ENCODE results near the gene CAB39L. TPM values are rescaled to one million over a fixed set of nuclear protein-coding genes. Genes with fewer than 3 reads are reported as not detected.

The CAB39L gene
- total RNA-seq, 1 donor from 2014 or later: 13.2 TPM

DNA sequence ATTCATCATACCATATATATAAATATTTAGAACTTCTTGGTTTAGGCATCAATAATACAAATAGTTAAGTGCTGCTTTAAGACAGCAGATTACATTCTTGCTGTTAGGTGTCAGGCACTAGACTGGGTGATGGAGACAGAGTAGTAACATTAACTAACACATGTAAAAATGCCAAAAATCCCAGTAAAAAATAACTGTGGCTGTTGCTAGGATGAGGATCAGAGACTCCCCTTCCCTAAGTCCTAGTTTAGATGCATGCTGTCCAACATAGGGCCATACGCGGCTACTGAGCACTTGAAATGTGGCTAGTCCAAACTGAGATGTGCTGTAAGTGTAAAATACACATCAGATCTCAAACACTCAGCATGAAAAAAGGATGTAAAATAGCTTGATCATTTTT is 101.4 kb downstream of the CAB39L start:
- no peak overlapping the region for H3K27ac Mint-ChIP-seq (ENCODE audit: unreplicated experiment)
- Histone ChIP-seq H3K36me3 (ENCODE audit: insufficient read depth, low read length) (no peaks in the 10 kb centered on the region), H3K27me3 (ENCODE audit: insufficient read depth, low read length) (no peaks in the 10 kb centered on the region), H3K27ac (ENCODE audit: low read depth, low read length) (no peak overlapping the region), H3K9ac (ENCODE audit: low read length) (no peak overlapping the region), H3K4me1 (ENCODE audit: insufficient read depth, low read length) (no peaks in the 10 kb centered on the region), H2AFZ (ENCODE audit: low read depth, low read length) (no peak overlapping the region), H3K4me3 (ENCODE audit: insufficient read depth, low read depth, low read length) (no peak overlapping the region), H3K79me2 (ENCODE audit: insufficient read depth, low read length) (no peaks in the 10 kb centered on the region), H4K20me1 (ENCODE audit: insufficient read depth, low read length) (no peaks in the 10 kb centered on the region), H3K9me3 (ENCODE audit: insufficient read depth, low read depth, low read length) (no peaks in the 10 kb centered on the region), H3K4me2 (ENCODE audit: low read length) (no peak overlapping the region)
- no peaks in the 10 kb centered on the region for H3K27me3 Mint-ChIP-seq (ENCODE audit: low read depth, unreplicated experiment)
- DNase-seq (ENCODE audit: low read depth) (peak; percentile 27), FAIRE-seq (no peak)
- H3K9me3 Mint-ChIP-seq (ENCODE audit: unreplicated experiment): no peaks in the 10 kb centered on the region
- peaks cover 2% of the 10 kb centered on the region for H3K4me1 Mint-ChIP-seq (ENCODE audit: low read depth, unreplicated experiment)
- H3K36me3 Mint-ChIP-seq (ENCODE audit: low read depth, unreplicated experiment): peaks cover 4% of the 10 kb centered on the region
- TF ChIP-seq, protein P1, sequence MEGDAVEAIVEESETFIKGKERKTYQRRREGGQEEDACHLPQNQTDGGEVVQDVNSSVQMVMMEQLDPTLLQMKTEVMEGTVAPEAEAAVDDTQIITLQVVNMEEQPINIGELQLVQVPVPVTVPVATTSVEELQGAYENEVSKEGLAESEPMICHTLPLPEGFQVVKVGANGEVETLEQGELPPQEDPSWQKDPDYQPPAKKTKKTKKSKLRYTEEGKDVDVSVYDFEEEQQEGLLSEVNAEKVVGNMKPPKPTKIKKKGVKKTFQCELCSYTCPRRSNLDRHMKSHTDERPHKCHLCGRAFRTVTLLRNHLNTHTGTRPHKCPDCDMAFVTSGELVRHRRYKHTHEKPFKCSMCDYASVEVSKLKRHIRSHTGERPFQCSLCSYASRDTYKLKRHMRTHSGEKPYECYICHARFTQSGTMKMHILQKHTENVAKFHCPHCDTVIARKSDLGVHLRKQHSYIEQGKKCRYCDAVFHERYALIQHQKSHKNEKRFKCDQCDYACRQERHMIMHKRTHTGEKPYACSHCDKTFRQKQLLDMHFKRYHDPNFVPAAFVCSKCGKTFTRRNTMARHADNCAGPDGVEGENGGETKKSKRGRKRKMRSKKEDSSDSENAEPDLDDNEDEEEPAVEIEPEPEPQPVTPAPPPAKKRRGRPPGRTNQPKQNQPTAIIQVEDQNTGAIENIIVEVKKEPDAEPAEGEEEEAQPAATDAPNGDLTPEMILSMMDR (IDR thresholded peaks at IDR 0.05; ENCODE audit: insufficient read depth, low read depth, low read length): no peak
- TF ChIP-seq EZH2 (IDR thresholded peaks at IDR 0.05; ENCODE audit: insufficient read depth, low read length): no peak
- H3K4me3 Mint-ChIP-seq (ENCODE audit: unreplicated experiment): no peak overlapping the region

DNA sequence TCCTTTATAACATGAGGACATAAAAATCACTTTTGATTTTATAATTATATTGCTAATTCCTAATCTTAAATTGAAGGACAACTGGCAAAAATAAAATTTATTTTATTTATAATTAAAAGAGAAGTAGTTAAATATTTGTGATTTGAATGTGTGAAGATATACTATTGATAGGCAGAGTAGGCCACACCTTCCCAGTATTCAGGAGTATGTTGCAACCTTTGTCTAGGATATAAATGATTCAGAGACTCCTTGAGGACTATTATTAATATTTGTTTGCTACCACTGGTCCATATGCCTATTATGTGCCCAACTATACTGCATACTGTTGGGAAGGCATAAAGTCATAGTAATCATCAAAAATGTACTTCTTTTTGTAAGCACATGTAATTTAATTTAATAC is 101.9 kb downstream of the CAB39L start:
- Histone ChIP-seq H3K36me3 (ENCODE audit: insufficient read depth, low read length) (no peaks in the 10 kb centered on the region), H4K20me1 (ENCODE audit: insufficient read depth, low read length) (no peaks in the 10 kb centered on the region)

DNA sequence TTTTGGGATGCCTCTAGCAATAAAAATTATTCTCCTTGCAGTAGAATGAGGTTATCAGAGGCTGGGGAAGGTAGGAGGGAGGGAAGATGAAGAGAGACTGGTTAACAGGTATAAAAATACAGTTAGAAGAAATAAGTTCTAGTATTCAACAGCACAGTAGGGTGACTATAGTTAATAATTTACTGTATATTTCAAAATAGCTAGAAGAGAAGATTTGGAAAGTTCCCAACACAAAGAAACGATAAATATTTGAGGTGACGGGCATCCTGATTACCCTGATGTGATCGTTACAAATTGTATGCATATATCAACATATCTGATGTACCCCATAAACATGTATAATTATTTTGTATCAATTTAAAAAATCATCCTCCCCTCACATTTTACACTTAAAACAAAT is 102.3 kb downstream of the CAB39L start:
- FAIRE-seq: no peak
- DNase-seq (ENCODE audit: low read depth): no peak
- Histone ChIP-seq H3K4me1 (ENCODE audit: insufficient read depth, low read length) (no peaks in the 10 kb centered on the region), H3K9ac (ENCODE audit: low read length) (no peak overlapping the region), H3K27ac (ENCODE audit: low read depth, low read length) (no peak overlapping the region), H2AFZ (ENCODE audit: low read depth, low read length) (no peak overlapping the region), H3K36me3 (ENCODE audit: insufficient read depth, low read length) (no peaks in the 10 kb centered on the region), H3K4me3 (ENCODE audit: insufficient read depth, low read depth, low read length) (no peak overlapping the region), H4K20me1 (ENCODE audit: insufficient read depth, low read length) (no peaks in the 10 kb centered on the region), H3K79me2 (ENCODE audit: insufficient read depth, low read length) (no peaks in the 10 kb centered on the region), H3K9me3 (ENCODE audit: insufficient read depth, low read depth, low read length) (no peaks in the 10 kb centered on the region), H3K27me3 (ENCODE audit: insufficient read depth, low read length) (no peaks in the 10 kb centered on the region), H3K4me2 (ENCODE audit: low read length) (no peak overlapping the region)
- Mint-ChIP-seq H3K27ac (ENCODE audit: unreplicated experiment) (no peak overlapping the region), H3K4me1 (ENCODE audit: low read depth, unreplicated experiment) (peaks cover 2% of the 10 kb centered on the region), H3K4me3 (ENCODE audit: unreplicated experiment) (no peak overlapping the region), H3K27me3 (ENCODE audit: low read depth, unreplicated experiment) (no peaks in the 10 kb centered on the region), H3K9me3 (ENCODE audit: unreplicated experiment) (no peaks in the 10 kb centered on the region), H3K36me3 (ENCODE audit: low read depth, unreplicated experiment) (peaks cover 2% of the 10 kb centered on the region)
- TF ChIP-seq EZH2 (IDR thresholded peaks at IDR 0.05; ENCODE audit: insufficient read depth, low read length): no peak
- TF ChIP-seq, protein P1 (IDR thresholded peaks at IDR 0.05; ENCODE audit: insufficient read depth, low read depth, low read length): no peak

More for the DNA sequence above, 101.9 kb downstream of the CAB39L start:
- peaks cover 2% of the 10 kb centered on the region for H3K4me1 Mint-ChIP-seq (ENCODE audit: low read depth, unreplicated experiment)
- no peaks in the 10 kb centered on the region for H3K27me3 ChIP-seq (ENCODE audit: insufficient read depth, low read length)
- no peak overlapping the region for H3K27ac ChIP-seq (ENCODE audit: low read depth, low read length)
- DNase-seq (ENCODE audit: low read depth) (no peak), FAIRE-seq (no peak)
- no peak overlapping the region for H2AFZ ChIP-seq (ENCODE audit: low read depth, low read length)
- H3K9ac ChIP-seq (ENCODE audit: low read length): no peak overlapping the region
- TF ChIP-seq, protein P1 (IDR thresholded peaks at IDR 0.05; ENCODE audit: insufficient read depth, low read depth, low read length): no peak
- no peak for TF ChIP-seq EZH2 (IDR thresholded peaks at IDR 0.05; ENCODE audit: insufficient read depth, low read length)
- no peaks in the 10 kb centered on the region for H3K79me2 ChIP-seq (ENCODE audit: insufficient read depth, low read length)
- no peak overlapping the region for H3K4me3 Mint-ChIP-seq (ENCODE audit: unreplicated experiment)
- H3K4me2 ChIP-seq (ENCODE audit: low read length): no peak overlapping the region
- H3K27ac Mint-ChIP-seq (ENCODE audit: unreplicated experiment): no peak overlapping the region
- H3K9me3 Mint-ChIP-seq (ENCODE audit: unreplicated experiment): no peaks in the 10 kb centered on the region
- H3K27me3 Mint-ChIP-seq (ENCODE audit: low read depth, unreplicated experiment): no peaks in the 10 kb centered on the region
- no peaks in the 10 kb centered on the region for H3K4me1 ChIP-seq (ENCODE audit: insufficient read depth, low read length)
- H3K36me3 Mint-ChIP-seq (ENCODE audit: low read depth, unreplicated experiment): peaks cover 2% of the 10 kb centered on the region
- no peak overlapping the region for H3K4me3 ChIP-seq (ENCODE audit: insufficient read depth, low read depth, low read length)
- H3K9me3 ChIP-seq (ENCODE audit: insufficient read depth, low read depth, low read length): no peaks in the 10 kb centered on the region

Data from astrocyte (in vitro differentiated cells and primary cell).